Measurements from ENCODE around the gene CBL.
"Not testable (repeated sequence)": the region's sequence is repeated elsewhere in the genome, so short reads cannot be mapped to it uniquely, and the experiment has no call there.

The CBL gene

GRCh38 chr11:119205574-119206510 lies at the start of gene CBL:
TSS of gene CBL (plus strand) at chr11:119206339. CDS start at chr11:119206418, 79 bp downstream.
- peak; percentile 92 to 99 (median 99) for DNase-seq (ENCODE audit: low read depth in 2 of 3, low spot score in 2 of 3)

- no peak for DNase-seq (ENCODE audit: low read depth in 2 of 3, low spot score in 2 of 3)
Observed at GRCh38 chr11:119156496-119156895, 49.6 kb upstream of the CBL start.

GRCh38 chr11:119157063-119157462 lies 49.1 kb upstream of the CBL start:
- no peak for DNase-seq (ENCODE audit: low read depth in 2 of 3, low spot score in 2 of 3)

- no peak for DNase-seq (ENCODE audit: low read depth in 2 of 3, low spot score in 2 of 3)
Observed at GRCh38 chr11:119158467-119158866, 47.7 kb upstream of the CBL start.

GRCh38 chr11:119160151-119160550 lies 46.0 kb upstream of the CBL start:
- DNase-seq (ENCODE audit: low read depth in 2 of 3, low spot score in 2 of 3), result no peak

- DNase-seq (ENCODE audit: low read depth in 2 of 3, low spot score in 2 of 3), result no peak
Observed at GRCh38 chr11:119161871-119162270, 44.3 kb upstream of the CBL start.

- no peak for DNase-seq (ENCODE audit: low read depth in 2 of 3, low spot score in 2 of 3)
Observed at GRCh38 chr11:119166368-119167076, 39.6 kb upstream of the CBL start.

GRCh38 chr11:119167077-119167458 lies 39.1 kb upstream of the CBL start:
- not testable (repeated sequence) for DNase-seq (ENCODE audit: low read depth in 2 of 3, low spot score in 2 of 3)

GRCh38 chr11:119167933-119168332 lies 38.2 kb upstream of the CBL start:
- no peak for DNase-seq (ENCODE audit: low read depth in 2 of 3, low spot score in 2 of 3)

- peak; percentile 66 to 75 (median 69) for DNase-seq (ENCODE audit: low read depth in 2 of 3, low spot score in 2 of 3)
Observed at GRCh38 chr11:119168471-119169281, 37.5 kb upstream of the CBL start, which contains the start of gene NLRX1. TSS of gene NLRX1 (plus strand) at chr11:119168725. CDS start at chr11:119171404, 2,679 bp downstream.

- peak; percentile 8 to 35 (median 27) for DNase-seq (ENCODE audit: low read depth in 2 of 3, low spot score in 2 of 3)
Observed at GRCh38 chr11:119169282-119169719, 36.8 kb upstream of the CBL start.

GRCh38 chr11:119172513-119172912 lies 33.6 kb upstream of the CBL start:
- DNase-seq (ENCODE audit: low read depth in 2 of 3, low spot score in 2 of 3), result no peak

GRCh38 chr11:119173453-119173852 lies 32.7 kb upstream of the CBL start:
- DNase-seq (ENCODE audit: low read depth in 2 of 3, low spot score in 2 of 3), result no peak

GRCh38 chr11:119175493-119176077 lies 30.6 kb upstream of the CBL start:
- DNase-seq (ENCODE audit: low read depth in 2 of 3, low spot score in 2 of 3), result no peak

- no peak for DNase-seq (ENCODE audit: low read depth in 2 of 3, low spot score in 2 of 3)
Observed at GRCh38 chr11:119178166-119178680, 27.9 kb upstream of the CBL start.

GRCh38 chr11:119179342-119179741 lies 26.8 kb upstream of the CBL start:
- DNase-seq (ENCODE audit: low read depth in 2 of 3, low spot score in 2 of 3), result no peak

GRCh38 chr11:119179983-119180382 lies 26.2 kb upstream of the CBL start:
- DNase-seq (ENCODE audit: low read depth in 2 of 3, low spot score in 2 of 3), result no peak

GRCh38 chr11:119180729-119181676 lies 25.1 kb upstream of the CBL start:
- no peak for DNase-seq (ENCODE audit: low read depth in 2 of 3, low spot score in 2 of 3)

- DNase-seq (ENCODE audit: low read depth in 2 of 3, low spot score in 2 of 3), result no peak
Observed at GRCh38 chr11:119181677-119182412, 24.3 kb upstream of the CBL start.
